NB4 (cell line): ENCODE results near the gene SSH2.

Experiments used
- DNase-seq: peaks from one replicate; pipeline ENCODE4 v3.0.0; 2010; ENCODE audit warnings: low read depth
- H3K4me3 ChIP-seq: one replicate; pipeline ENCODE4 v1.5.1; 2011; ENCODE audit warnings: mild to moderate bottlenecking, low read depth, low read length, moderate library complexity
- MYC ChIP-seq: IDR thresholded peaks from 2 replicates; pipeline ENCODE4 v1.6.1; 2011; ENCODE audit warnings: low read depth, low read length
- POLR2A ChIP-seq: IDR thresholded peaks from 2 replicates; pipeline ENCODE4 v1.6.1; 2011; ENCODE audit warnings: mild to moderate bottlenecking; ENCODE audit not compliant: insufficient read length; ENCODE audit errors: extremely low read depth
- TF ChIP-seq, protein P1 (sequence below): IDR thresholded peaks from one replicate; pipeline ENCODE4 v1.5.1; 2012; ENCODE audit warnings: low read depth, low read length
- TF ChIP-seq, protein P2 (sequence below): IDR thresholded peaks from 2 replicates; pipeline ENCODE4 v1.6.1; 2011; ENCODE audit warnings: low read depth, low read length

The SSH2 gene

GRCh38 chr17:29633886-29634285 lies 296.1 kb downstream of the SSH2 start:
- no peak for DNase-seq
- no peak for TF ChIP-seq MYC
- TF ChIP-seq, protein P1, sequence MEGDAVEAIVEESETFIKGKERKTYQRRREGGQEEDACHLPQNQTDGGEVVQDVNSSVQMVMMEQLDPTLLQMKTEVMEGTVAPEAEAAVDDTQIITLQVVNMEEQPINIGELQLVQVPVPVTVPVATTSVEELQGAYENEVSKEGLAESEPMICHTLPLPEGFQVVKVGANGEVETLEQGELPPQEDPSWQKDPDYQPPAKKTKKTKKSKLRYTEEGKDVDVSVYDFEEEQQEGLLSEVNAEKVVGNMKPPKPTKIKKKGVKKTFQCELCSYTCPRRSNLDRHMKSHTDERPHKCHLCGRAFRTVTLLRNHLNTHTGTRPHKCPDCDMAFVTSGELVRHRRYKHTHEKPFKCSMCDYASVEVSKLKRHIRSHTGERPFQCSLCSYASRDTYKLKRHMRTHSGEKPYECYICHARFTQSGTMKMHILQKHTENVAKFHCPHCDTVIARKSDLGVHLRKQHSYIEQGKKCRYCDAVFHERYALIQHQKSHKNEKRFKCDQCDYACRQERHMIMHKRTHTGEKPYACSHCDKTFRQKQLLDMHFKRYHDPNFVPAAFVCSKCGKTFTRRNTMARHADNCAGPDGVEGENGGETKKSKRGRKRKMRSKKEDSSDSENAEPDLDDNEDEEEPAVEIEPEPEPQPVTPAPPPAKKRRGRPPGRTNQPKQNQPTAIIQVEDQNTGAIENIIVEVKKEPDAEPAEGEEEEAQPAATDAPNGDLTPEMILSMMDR: no peak
- no peak overlapping the region for H3K4me3 ChIP-seq

DNA sequence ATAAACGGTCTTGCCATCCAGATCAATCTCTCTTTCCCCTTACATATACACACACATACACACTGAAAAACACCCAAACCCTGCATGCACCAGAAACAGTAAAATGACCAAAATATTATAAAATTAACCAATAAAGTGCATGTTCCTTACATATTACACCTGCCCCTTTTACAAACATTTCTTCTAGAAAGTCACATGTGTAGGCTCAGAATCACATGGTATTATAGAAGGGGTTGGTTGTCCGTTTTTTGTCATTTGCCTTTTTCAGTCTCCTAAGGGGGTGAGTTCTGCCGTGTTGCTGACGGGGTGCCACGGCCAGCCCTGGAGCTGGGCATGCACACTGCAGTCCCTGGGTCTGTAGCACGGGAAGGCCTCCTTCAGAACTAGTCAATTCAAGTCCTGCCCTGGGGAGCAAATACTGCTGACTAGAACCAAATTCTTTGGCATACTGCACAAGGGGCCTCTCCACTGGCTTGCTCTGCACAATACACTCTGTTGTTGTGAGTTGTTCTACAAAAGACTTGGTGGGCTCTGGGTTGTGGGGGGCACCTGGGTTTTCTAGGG lies 299.3 kb downstream of the SSH2 start:
- TF ChIP-seq POLR2A (no peak), MYC (no peak)
- TF ChIP-seq, protein P1: no peak
- TF ChIP-seq, protein P2, sequence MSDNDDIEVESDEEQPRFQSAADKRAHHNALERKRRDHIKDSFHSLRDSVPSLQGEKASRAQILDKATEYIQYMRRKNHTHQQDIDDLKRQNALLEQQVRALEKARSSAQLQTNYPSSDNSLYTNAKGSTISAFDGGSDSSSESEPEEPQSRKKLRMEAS: no peak
- no peak for DNase-seq
- H3K4me3 ChIP-seq: no peak overlapping the region

DNA sequence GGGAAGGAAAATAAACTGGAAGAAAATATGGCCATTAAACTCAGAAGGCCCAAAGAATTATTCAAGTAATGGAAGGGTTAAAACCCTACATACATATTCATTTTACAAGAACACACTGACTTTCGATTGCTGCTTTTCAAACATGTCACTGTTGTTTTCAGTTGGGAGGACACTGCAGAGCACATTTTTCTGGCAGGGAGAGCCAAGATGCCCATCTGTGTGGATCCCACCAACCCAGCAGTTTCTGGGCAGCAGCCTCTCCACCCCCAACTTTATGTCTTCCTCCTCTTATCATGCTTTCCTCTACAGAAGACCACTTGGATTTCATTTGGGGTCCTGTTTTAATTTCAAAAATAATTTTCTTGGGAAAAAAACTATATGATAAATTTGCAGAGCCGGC lies 300.2 kb downstream of the SSH2 start:
- no peak for TF ChIP-seq POLR2A
- TF ChIP-seq, protein P1: no peak
- TF ChIP-seq MYC: no peak
- TF ChIP-seq, protein P2: no peak
- H3K4me3 ChIP-seq: no peak overlapping the region
- DNase-seq: no peak

- no peak for TF ChIP-seq MYC
- TF ChIP-seq, protein P2: no peak
- TF ChIP-seq, protein P1: no peak
- TF ChIP-seq POLR2A: no peak
- H3K4me3 ChIP-seq: no peak overlapping the region
- no peak for DNase-seq
These were observed 301.4 kb downstream of the SSH2 start for GRCh38 chr17:29628644-29629043.

GRCh38 chr17:29627951-29628350 lies 302.1 kb downstream of the SSH2 start:
- H3K4me3 ChIP-seq: no peak overlapping the region
- DNase-seq: no peak
- TF ChIP-seq POLR2A (no peak), MYC (no peak)
- TF ChIP-seq, protein P1: no peak
- TF ChIP-seq, protein P2: no peak

GRCh38 chr17:29625037-29625750 lies 304.8 kb downstream of the SSH2 start:
- H3K4me3 ChIP-seq: no peak overlapping the region
- DNase-seq: no peak
- TF ChIP-seq, protein P2: no peak
- TF ChIP-seq MYC (no peak), POLR2A (no peak)
- TF ChIP-seq, protein P1: no peak
